Kasumi-1 (cell line): ENCODE measurements around the gene FOXO6.

Experiments
- DNase-seq, 2 experiments: peaks; one replicate each; lab custom pipeline; 2025; lab: John Stamatoyannopoulos, UW

The FOXO6 gene

GRCh38 chr1:41383094-41383852 is 22.0 kb downstream of the FOXO6 start:
- DNase-seq, result peak; percentile 38 to 43

- DNase-seq, result no peak
Observed at GRCh38 chr1:41384579-41384978, 23.3 kb downstream of the FOXO6 start.

- DNase-seq, result no peak
Observed at GRCh38 chr1:41385398-41386195, 24.4 kb downstream of the FOXO6 start.

- DNase-seq, result no peak
Observed at GRCh38 chr1:41386196-41386663, 25.0 kb downstream of the FOXO6 start.

- no peak for DNase-seq
Observed at GRCh38 chr1:41387667-41388091, 26.4 kb downstream of the FOXO6 start.

- no peak for DNase-seq
Observed at GRCh38 chr1:41388510-41388909, 27.3 kb downstream of the FOXO6 start.

- DNase-seq, result no peak
Observed at GRCh38 chr1:41389009-41389408, 27.8 kb downstream of the FOXO6 start.

GRCh38 chr1:41390166-41390565 is 28.9 kb downstream of the FOXO6 start:
- DNase-seq, result no peak

- DNase-seq, result no peak
Observed at GRCh38 chr1:41390573-41390972, 29.3 kb downstream of the FOXO6 start.

- no peak for DNase-seq
Observed at GRCh38 chr1:41391834-41392527, 30.7 kb downstream of the FOXO6 start.

GRCh38 chr1:41392528-41392924 is 31.3 kb downstream of the FOXO6 start:
- no peak for DNase-seq

- no peak for DNase-seq
Observed at GRCh38 chr1:41393716-41394368, 32.6 kb downstream of the FOXO6 start.

- DNase-seq, result no peak
Observed at GRCh38 chr1:41394369-41394744, 33.1 kb downstream of the FOXO6 start.

GRCh38 chr1:41394959-41395956 is 34.0 kb downstream of the FOXO6 start:
- DNase-seq, result peak; percentile 25 to 30

GRCh38 chr1:41396084-41396483 is 34.9 kb downstream of the FOXO6 start:
- no peak for DNase-seq

- no peak for DNase-seq
Observed at GRCh38 chr1:41397020-41397419, 35.8 kb downstream of the FOXO6 start.

- no peak for DNase-seq
Observed at GRCh38 chr1:41397753-41398330, 36.6 kb downstream of the FOXO6 start.

GRCh38 chr1:41399145-41399795 is 38.0 kb downstream of the FOXO6 start:
- no peak for DNase-seq

GRCh38 chr1:41400225-41400624 is 39.0 kb downstream of the FOXO6 start:
- no peak for DNase-seq

GRCh38 chr1:41401899-41402298 is 40.7 kb downstream of the FOXO6 start:
- DNase-seq, result no peak
